NB4 (cell line): ENCODE results near the gene ARHGAP26.

Source experiments
- MYC ChIP-seq: IDR thresholded peaks from 2 replicates; pipeline ENCODE4 v1.6.1; 2011; ENCODE audit warnings: low read depth, low read length
- POLR2A ChIP-seq: IDR thresholded peaks from 2 replicates; pipeline ENCODE4 v1.6.1; 2011; ENCODE audit warnings: mild to moderate bottlenecking; ENCODE audit not compliant: insufficient read length; ENCODE audit errors: extremely low read depth
- TF ChIP-seq, protein P1 (sequence below): IDR thresholded peaks from one replicate; pipeline ENCODE4 v1.5.1; 2012; ENCODE audit warnings: low read depth, low read length
- TF ChIP-seq, protein P2 (sequence below): IDR thresholded peaks from 2 replicates; pipeline ENCODE4 v1.6.1; 2011; ENCODE audit warnings: low read depth, low read length

DNA sequence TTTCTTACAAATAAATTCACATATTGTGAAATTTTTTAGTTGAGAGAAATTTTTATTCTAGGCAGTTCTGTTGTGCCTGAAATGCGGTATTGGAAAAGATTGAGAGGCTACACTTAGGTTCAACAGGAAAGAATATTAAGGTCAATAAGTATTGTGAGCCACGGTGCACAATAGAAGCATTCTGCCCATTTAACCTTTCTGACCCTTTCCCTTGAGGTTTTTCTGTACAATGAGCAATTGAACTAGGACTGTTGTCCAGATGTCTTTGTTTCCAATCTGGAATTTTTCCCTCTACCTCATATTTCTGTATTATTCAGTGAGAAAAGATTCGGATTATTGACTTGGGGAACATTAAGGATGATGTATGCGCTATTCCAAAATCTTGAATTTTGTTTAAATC, 428.2 kb downstream of the ARHGAP26 start:
- TF ChIP-seq, protein P1, sequence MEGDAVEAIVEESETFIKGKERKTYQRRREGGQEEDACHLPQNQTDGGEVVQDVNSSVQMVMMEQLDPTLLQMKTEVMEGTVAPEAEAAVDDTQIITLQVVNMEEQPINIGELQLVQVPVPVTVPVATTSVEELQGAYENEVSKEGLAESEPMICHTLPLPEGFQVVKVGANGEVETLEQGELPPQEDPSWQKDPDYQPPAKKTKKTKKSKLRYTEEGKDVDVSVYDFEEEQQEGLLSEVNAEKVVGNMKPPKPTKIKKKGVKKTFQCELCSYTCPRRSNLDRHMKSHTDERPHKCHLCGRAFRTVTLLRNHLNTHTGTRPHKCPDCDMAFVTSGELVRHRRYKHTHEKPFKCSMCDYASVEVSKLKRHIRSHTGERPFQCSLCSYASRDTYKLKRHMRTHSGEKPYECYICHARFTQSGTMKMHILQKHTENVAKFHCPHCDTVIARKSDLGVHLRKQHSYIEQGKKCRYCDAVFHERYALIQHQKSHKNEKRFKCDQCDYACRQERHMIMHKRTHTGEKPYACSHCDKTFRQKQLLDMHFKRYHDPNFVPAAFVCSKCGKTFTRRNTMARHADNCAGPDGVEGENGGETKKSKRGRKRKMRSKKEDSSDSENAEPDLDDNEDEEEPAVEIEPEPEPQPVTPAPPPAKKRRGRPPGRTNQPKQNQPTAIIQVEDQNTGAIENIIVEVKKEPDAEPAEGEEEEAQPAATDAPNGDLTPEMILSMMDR: no peak
- TF ChIP-seq POLR2A (no peak), MYC (no peak)
- TF ChIP-seq, protein P2, sequence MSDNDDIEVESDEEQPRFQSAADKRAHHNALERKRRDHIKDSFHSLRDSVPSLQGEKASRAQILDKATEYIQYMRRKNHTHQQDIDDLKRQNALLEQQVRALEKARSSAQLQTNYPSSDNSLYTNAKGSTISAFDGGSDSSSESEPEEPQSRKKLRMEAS: no peak
